Activated CD8-positive, alpha-beta memory T cell treated with anti-CD3 and anti-CD28 coated beads for 24 hours (primary cell): ENCODE data around the gene THSD4.

Experiments used
- DNase-seq: peaks from one replicate; pipeline ENCODE4 v3.0.0-alpha.2; 2020

THSD4 gene

DNA sequence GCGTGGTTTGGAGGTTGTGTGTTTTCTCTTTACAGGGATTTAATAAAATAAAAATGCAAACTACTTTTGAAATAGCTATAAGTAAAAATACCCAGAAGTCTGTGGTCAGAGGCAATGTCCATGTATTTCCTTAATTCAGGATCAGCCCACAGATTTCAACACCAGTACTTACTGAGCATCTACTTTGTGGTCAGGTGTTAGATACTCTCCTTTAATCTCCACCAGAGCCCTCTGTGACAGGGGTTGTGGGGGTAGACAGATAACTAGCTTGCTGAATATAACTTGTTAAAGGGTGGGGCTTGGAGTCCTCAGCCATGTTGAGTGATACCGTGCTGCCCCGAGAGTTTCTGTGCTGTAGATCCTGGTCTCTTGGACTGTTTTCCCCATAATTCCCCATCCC is 451.0 kb downstream of the THSD4 start:
- DNase-seq = no peak

DNA sequence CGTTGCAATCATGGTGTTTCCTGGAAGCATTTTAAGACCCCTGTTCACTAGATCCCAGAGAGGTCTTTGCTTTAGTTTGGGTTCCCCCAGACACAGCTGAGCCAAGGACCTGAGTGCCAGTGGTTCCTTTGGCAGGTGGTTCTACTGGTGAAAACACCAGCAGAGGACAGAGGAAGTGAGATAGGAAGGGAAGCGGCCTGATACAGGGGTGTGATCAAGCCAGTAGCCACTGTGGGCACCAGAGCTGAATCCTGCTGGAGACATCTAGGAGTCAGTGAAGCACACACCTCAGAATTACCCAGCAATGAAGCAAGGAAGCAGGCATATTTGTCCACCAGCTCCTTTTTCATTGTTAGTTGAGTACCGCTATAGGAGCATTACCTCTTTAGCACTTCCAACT is 451.9 kb downstream of the THSD4 start:
- no peak for DNase-seq

DNA sequence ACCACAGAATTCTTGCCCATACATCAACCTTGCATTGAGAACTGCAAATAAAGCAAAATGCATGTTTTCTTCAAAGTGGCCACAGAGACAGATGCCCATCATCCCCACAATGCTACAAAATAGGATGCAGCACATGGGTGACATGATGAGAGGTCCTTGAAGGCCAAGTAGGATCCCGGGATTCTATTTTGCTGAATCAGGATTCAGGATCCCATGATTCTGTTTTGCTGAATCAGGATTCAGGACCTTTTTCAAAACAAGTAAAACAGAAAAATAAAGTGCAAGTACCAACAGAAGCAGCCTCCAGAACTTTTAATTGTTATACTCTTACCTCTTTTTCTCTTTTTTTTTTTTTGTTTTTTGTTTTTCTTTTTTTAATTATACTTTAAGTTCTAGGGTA is 453.0 kb downstream of the THSD4 start:
- DNase-seq = no peak

DNA sequence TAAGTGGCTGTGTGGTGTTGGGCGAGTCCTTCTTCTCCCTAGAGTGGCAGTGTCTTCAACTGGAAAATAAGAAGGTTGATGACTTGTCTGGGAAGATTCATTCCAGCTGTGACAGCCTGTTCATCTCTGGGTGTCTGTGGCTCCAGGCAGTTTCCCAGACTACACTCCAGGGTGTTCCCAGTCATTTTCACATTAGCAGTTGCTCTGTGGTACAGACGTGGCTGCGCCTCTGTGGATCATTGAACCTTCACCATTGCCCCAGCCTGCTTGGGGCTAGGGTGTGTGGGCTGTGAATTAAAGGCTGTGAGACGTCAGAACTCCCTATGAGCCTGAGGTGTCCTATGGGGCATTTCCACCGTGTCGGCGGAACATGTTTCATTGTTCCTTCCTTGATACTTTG is 455.5 kb downstream of the THSD4 start:
- DNase-seq = no peak

DNA sequence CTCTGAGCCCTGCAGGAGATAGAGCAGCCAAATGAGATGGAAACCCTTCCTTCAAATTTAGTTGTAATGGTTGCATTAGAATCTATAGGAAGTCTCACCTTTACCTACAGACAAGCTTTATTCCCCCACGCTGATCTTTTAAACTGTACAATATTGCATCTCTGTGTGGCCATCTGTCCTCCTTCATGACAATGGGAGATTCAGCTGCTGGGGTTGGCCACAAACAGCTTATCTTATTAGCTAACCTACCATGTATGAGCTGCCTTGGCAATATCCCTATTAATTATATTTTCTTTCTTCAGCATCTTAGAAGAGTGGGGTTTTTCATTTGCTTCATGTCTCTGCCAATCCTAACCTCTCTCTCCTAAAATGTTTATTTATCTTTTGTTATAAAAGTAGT is 456.4 kb downstream of the THSD4 start:
- DNase-seq = no peak

DNA sequence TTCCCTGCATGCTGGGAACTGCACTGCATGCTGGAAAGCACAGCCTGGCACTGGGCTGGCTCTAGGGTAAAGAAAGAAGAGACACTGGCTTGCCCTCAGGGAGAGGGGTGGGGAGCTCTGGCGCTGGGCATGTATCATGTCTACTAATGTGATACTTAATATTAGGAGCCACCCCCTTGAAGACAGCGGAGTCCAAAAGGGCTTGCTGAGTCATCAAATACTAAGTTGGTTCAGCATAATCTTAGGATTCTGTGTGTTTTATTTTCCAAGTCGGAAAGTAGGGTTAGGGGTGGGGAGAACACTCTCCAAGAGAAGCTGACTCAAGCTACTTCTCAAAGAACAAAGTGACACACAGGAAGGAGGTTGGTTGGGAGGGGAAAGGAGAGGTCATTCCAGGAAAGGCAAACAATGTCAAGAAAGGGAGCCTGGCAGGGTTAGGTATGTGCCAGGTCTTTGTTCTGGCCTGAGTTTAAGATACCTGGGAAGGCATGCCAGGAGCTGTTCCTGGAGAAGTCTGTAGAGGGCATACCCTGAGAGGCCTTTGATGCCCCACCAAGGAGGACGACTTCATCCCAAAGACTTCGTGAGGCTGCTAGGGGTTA is 457.3 kb downstream of the THSD4 start:
- DNase-seq = no peak

DNA sequence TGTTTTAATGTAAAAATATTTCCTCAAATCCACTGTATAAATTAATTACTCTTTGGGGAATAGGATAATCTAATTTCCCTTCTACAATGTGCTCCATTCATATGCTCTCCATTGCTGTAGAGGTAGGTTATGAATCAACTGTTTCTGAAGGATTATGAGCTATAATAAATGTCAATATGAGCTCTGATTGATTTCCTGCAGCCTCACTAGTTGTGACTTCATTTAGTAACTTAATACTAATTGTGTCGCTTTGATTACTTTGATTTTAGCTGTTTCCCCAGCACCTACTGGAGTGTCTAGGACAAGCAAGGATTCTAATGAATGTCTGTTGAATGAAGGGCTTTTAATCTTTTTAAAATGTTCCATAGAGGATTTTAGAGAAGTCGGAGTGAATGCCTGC is 458.3 kb downstream of the THSD4 start:
- DNase-seq = no peak

DNA sequence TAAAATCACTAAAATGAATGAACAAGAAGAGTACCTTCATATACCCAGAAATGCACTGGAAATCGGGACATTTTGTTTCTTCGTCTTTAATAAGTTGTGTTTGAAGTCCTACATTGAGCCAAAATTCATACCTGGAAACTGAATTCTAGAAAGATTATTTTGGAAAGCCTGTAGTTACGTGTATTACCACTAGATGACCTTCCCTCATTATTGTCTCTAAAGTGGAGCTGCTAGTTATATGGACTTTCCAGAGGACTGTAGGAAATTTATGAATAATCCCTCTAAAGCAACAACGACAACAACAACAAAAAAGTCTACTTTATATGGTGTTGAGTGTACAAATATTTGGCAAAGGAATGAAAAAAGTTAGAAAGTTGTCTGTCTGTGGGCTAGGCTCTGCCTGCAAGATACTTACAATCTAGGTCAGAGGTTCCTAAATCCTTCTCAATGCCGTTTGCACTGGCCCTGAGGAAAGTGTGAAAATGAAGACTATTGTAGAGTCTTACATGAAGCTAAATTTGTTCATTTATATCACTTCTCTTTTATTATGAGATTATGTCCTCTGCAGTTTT is 460.3 kb downstream of the THSD4 start:
- no peak for DNase-seq

DNA sequence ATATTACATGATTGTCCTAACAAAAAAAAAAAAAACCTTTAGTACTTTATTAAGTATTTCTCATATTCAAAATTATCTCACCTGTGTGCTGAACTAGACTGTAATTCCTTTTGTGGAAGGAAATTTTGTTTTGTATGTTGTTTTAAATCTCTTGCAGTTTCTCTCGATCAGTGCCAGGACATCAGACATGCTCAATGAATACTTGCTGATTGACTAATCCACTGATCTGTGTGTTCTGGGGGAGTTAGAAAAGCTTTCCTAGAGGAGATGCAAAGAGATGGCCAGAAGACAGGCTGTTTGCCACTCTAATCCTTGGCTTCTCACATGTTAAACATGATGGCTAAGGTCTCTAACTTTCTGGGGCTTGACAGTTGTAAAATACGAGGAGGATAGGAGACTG is 461.8 kb downstream of the THSD4 start:
- no peak for DNase-seq

DNA sequence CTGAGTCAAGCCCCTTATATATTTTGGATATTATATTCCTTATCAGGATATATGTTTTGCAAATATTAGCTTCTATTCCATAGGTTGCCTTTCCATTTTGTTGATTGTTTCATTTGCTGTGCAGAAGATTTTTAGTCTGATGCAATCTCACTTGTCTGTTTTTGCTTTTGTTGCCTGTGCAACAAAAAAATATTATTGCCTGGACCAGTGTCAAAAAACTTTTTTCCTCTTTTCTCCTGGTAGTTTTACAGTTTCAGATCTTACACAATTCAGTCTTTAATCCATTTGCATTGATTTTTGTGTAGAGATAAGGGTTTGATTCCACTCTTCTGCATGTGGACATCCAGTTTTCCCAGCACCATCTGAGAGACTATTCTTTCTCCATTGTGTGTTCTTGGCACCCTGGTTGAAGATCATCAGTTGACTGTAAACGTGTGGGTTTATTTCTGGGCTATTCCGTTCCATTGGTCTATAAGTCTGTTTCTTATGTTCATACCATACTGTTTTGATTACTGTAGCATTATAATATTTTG is 466.2 kb downstream of the THSD4 start:
- no peak for DNase-seq

DNA sequence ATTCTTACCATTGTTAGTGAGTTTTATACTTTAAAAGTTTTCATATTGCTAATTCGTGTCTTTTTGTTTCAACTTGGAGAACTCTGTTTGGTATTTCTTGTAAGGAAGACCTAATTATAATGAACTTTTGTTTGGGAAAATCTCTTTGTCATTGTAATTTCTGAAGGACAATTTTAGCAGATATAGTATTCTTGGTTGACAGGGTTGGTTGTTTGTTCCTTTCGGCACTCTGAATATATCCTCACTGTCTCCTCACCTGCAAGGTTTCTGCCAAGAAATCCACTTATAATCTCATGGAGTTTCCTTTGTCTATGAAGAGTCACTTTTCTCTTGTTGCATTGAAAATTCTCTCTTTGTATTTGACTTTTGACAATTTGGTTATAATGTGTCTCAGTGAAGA is 469.9 kb downstream of the THSD4 start:
- no peak for DNase-seq

DNA sequence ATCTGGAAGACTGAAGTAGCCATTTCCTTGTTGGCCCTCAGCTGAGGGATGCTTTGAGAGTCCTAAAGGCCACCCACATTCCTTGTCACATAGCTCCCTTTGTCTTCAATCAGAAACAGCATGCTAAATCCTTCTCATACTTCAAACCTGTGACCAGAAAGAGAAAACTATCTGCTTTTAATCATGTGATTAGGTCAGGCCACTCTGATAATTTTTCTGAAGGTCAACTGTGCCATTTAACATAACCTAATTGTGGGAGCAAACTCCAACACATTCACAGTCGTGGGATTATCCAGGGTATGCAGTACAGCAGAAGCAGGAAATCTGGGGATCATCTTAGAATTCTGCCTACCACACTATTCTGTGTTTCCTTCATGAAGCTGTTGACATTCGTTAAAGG is 471.2 kb downstream of the THSD4 start:
- no peak for DNase-seq

DNA sequence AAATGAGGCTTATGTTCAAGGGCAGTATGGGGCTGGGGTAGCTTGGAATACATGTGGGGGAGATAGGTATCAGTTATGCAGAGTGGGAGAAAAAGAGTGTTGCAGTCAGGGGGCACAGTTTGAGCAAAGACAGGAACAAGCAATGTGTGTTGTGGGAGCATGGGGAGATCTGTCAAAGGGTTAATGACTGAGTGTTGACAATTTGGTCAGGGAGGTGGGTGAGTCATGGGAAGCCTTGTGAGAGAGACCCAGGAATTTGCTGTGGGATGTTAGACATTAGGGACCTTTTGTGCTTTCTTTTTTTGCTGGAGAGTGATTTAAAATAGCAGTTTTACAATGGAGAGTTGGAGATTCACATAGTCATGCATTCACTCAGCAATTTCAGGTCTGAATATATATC is 473.5 kb downstream of the THSD4 start:
- DNase-seq = no peak

DNA sequence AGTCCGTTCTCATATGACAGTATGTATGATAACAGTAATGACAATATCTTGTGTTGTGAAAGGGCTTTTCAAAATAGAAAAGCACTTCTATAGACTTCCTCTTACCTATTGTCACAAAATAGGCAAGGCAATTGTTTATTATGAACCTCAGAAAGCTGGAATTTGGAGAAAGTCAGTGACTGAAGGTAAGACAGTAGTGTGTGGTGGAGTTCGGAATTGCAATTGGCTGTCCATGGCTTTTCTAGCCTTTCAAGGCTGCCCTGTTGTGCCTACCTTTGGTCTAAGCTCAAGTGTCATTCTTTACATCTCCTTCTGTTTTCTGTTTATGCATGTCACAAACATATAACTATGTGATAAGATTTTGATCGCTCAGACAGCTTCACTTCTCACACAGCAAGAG is 475.8 kb downstream of the THSD4 start:
- no peak for DNase-seq

DNA sequence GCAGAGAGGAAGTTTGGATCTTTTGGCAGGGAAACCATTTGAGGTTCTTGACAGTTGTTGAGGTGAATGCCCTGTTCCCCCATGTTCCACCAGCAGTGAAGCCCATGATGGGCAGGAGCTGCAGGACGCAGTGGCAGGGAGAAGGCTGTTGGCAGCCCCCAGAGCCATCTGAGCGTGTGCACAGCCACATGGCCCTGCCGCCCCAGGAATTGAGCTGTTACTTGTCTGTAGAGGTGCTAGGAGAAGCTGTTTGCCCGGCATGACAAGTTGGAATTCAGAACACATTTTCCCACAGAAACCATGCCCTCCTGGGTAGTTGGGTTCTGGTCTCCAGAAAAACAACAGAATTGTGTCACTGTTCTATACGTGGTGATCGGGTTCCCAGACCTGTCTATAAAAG is 476.9 kb downstream of the THSD4 start:
- no peak for DNase-seq

DNA sequence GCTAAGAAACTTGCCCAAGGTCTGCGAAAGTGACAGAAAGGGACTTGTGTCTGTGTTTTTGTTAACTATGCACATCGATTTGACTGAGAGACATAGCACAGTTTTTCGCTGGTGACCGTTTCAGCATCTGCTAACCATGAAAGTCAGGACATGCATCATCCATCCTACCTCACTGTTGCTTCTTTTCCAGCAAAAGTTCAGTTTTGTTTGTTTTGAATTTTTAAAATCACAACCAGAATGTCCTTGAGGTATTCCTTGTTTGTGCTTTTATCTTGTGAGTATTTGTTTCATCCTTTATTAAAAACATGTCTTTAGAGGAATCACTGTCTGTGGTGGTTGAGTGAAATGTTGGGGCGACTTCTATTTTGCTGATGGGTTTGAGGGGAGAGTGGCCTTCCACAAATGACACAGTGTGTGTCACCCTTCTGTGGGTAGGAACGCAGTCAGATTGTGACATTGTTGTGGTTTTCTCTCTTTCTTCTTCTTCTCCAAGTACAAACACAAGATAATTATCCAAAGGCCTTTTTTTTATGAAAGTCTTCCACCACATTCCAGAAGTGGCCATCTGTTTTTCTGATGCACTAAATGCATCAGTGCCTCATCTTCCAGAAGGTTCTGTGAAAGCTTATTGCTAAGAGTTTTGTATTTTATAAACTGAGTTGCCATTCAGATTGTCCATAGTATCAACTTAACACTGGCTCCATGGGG is 480.7 kb downstream of the THSD4 start:
- DNase-seq = no peak

DNA sequence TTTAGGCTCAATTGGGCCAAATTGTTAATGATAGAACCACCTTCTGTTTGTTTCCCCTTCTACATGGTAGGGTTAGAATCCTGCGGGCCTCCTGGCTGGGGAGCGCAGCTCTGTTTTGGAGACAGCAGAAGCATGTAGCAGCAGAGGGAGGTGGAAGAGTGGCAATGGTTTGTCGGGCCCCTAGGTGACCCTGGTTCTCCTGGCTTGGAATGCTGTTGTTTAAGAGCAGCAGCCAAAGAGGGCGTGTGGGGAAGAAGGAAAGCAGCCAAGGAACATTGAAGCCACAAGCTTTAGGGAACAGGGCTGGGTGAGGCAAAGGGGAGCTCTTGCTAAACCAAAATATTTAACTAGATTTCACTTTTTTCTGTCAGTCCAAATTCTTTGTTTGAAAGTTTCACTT is 481.4 kb downstream of the THSD4 start:
- no peak for DNase-seq

DNA sequence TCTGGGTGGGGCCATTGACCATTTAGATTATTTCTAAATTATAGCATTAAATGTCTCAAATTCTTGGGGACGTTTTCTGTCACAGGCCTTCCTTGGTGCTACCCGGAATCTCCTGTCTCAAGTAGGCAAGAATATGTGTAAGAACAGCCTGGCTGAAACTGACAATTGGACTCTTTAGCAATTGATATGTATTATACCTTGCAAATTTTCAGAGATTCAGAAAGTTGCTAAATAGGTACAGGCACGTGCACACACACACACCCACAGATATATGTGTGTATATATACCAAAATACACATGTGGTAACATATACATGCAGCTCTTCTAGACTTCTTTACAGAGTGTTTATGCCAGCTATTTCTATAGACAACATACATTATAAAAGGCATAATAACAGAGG is 481.9 kb downstream of the THSD4 start:
- no peak for DNase-seq

DNA sequence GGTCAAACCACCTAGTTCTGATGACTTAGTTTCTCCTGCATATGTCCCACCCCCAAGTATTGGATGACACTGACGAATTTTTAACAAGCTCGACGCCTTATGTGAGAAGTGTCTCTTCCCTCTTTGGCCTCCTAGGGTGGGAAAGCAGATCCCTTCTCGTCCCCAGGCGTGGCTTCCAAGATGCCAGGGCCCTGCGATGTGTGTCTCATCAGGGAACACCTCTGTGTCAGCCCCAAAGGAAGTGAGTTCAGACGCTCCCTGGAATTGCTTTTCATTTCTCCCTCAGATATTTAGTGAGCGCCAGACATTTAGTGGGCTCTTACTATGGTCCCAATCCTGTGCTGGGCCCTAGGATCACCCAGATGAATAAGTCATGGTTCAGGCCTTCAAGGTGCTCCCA is 482.4 kb downstream of the THSD4 start:
- no peak for DNase-seq

DNA sequence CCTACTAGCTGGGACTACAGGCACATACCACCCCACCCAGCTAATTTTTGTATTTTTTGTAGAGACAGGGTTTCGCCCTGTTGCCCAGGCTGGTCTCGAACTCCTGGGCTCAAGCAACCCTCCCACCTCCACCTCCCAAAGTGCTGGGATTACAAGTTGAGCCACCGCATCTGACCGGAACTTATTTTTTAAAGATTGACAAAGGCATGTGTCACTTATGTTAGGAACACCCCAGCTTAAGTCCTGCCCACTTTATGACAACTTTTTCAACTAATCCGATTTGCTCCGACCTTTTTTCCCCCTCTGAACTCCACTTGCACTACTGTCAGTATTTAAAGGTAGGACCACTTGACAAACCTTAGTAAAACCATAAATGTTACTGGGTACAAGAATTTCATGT is 483.5 kb downstream of the THSD4 start:
- no peak for DNase-seq

DNA sequence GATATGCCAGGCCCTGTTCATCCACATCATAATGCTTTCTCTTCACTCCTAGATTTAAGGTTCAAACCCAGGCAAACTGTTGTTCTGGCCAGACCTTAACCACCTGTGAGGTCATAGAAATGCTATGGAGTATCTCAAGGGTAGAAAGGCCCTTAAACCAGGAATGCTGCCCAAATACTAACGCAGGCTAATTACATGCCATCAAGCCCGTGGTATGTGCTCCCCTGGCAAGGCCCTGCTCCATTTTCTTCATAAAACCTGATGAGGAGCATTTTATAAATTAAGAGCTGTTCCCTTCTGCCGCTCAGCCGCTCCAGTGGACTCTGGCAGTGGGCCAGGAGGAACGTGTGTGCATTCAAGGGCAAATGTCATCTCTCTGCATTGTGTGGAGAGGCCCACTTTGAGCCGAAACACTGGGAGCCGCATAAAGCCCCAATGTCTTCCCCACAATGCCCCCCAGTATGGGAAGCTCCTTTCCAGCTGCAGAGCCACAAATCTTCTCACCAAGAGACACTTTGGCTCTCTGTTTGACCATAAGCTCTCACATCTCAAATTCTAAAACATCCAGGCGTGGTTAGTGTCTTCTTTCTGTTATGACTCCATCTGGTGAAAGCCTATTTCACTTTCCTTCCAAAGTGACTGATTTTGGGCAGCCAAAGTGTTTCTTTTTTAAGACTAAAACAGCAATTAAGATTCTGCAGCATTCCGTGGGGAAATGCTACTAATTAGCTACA is 484.3 kb downstream of the THSD4 start:
- no peak for DNase-seq

DNA sequence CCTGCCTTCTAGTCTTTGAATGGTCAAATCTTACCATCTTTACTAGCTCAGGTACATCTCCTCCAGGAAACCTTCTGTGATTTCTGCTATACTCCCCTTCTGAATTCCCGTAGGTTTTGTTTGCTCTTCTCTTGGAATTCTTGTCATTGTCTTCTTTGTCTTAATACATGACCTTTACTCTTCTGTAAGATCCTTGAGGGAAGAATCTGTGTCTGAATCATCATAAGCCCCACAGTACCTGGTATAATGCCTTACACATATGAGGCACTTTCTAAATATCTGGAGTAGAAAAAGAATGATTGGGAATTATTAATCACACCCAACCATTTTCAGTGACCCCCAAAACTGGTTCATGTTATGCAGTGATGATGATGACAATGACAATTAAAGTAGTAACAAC is 485.0 kb downstream of the THSD4 start:
- no peak for DNase-seq

DNA sequence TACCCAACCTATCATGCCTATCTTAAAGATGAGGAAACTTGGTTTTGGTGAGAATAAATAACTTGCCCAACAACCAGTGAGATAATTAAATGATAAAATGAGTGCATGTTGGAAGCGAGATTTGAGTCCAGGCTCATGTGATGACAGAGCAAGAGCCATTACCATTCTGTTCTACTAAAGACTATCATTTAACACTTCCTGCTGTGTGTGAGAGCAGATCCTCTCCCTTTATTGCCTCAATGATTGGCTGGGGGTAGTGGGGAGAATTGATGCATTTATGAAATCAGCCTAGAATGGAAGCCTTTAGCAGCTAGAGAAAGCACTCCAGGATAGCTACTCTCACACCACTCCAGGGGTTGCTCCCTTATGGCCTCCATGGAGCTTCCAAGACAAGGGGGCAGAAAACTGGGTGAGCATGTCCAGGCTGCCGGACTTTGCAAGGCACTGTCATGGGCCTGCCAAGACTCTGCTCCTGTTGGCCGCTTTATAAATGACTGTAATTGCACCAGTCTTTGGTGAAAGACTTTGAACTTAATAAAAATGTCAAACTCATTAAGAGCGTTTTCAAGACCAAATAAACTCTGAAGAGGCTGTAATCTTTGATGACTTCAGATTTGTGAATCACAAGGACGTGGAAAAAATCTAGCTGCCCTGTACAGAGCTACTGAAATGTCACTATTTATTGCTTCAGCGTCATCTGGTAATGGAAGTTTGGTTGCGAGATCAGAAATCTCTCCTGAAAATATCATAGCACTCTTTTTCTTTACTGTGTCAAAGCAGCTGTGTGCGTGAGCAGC is 486.0 kb downstream of the THSD4 start:
- no peak for DNase-seq
